ENCODE data around the gene EXOC3L1. TPM values are rescaled to one million over a fixed set of nuclear protein-coding genes. Genes with fewer than 3 reads are reported as not detected.
A peak's percentile ranks its signal among the peaks of the same experiment; 100 is the strongest.

The EXOC3L1 gene
- total and polyA plus RNA-seq, 2 of the 13 experiments (the other 11 are each of a cell fraction or from before 2014, with no cell fraction given): 0.12 TPM; not detected in 1

- no peak for TF ChIP-seq FOXO4 (CRISPR knock-in tag; conservative IDR thresholded peaks at IDR 0.05)
Measured at GRCh38 chr16:67186550-67186950, 3.4 kb downstream of the EXOC3L1 start (continued).

GRCh38 chr16:67185651-67186134 lies 4.2 kb downstream of the EXOC3L1 start:
- no peak overlapping the region for H2AFZ ChIP-seq (ENCODE audit: low read length)
- peak overlapping the region; percentile 96 for H3K4me2 ChIP-seq (ENCODE audit: low read depth, low read length)
- no peak for ATAC-seq
- in situ Hi-C loops (cut with HindIII; ENCODE audit: extremely low pct_ligation_motif_present, low pct_unique_long_range_greater_than_20kb): loop anchor here (5.0 kb wide), 1 partner anchor 208 kb away; no protein-coding TSS in a partner anchor
- no peak overlapping the region for H3K9ac ChIP-seq (ENCODE audit: insufficient read depth, low read depth, low read length)
- H3K36me3 ChIP-seq (replicated peaks in 1 of 2; ENCODE audit: control insufficient read depth in 1 of 2, insufficient read depth in 2 of 2, low read length in 2 of 2): no peaks in the 10 kb centered on the region
- intact Hi-C loops (cut with micrococcal nuclease; ENCODE audit: unreplicated experiment): loop anchor here (1.0 to 5.0 kb wide), 3 partner anchors 42 to 208 kb away; partner anchors contain the start of gene TMEM208
- H3K9me3 ChIP-seq (ENCODE audit: low read length): no peaks in the 10 kb centered on the region
- CTCF ChIA-PET (ENCODE audit: low intra/inter-chr PET ratio, low total read pairs): interaction anchor here (0.9 to 2.7 kb wide), 7 partner anchors 11 to 290 kb away, joined by 3 to 28 read pairs (median 5); no protein-coding TSS in a partner anchor
- no peaks in the 10 kb centered on the region for H3K79me2 ChIP-seq (ENCODE audit: insufficient read depth, low read length)
- FAIRE-seq: no peak
- no peak overlapping the region for H3K27ac ChIP-seq (ENCODE audit: extremely low read length, insufficient read depth, low read length)
- DNase-seq (ENCODE audit: low spot score): no peak
- H3K4me3 ChIP-seq (replicated peaks in 1 of 3; ENCODE audit: insufficient read depth in 1 of 3, low read depth in 2 of 3, low read length in 3 of 3): peak overlapping the region in 2 of 3 experiments; percentile 9 to 82; a peak in 2 of 6 replicates
- H3K4me1 ChIP-seq (ENCODE audit: insufficient read depth, low read length): peaks cover 52% of the 10 kb centered on the region
- POLR2A ChIA-PET: interaction anchor here (1.1 to 2.8 kb wide), 7 partner anchors 12 to 167 kb away, joined by 4 to 18 read pairs (median 6); partner anchors contain the start of genes FHOD1, NOL3 and TMEM208
- no peaks in the 10 kb centered on the region for H4K20me1 ChIP-seq (ENCODE audit: insufficient read depth, low read length)
- H3K27me3 ChIP-seq (ENCODE audit: control insufficient read depth in 1 of 2, insufficient read depth in 2 of 2, low read length in 2 of 2): peaks cover 7 to 10% of the 10 kb centered on the region in 2 experiments; a peak in 2 of 5 replicates
- WGBS (ENCODE audit: low lambda C conversion rate): 2% methylated on average over 12 of the region's 12 CpGs
- no TSS peak for BruUV-seq (replicated peaks)
- TF ChIP-seq ZNF460 (CRISPR knock-in tag; IDR thresholded peaks at IDR 0.05; ENCODE audit: borderline replicate concordance): no peak
- TF ChIP-seq CBX1 (IDR thresholded peaks at IDR 0.05; ENCODE audit: low read depth): peak; percentile 3
- no peak for TF ChIP-seq ZNF44 (CRISPR knock-in tag; IDR thresholded peaks at IDR 0.05)
- TF ChIP-seq ZNF709 (CRISPR knock-in tag; IDR thresholded peaks at IDR 0.05): peak; percentile 49; the same call in 1 of the 2 replicates
- no peak for TF ChIP-seq ZNF572 (CRISPR knock-in tag; IDR thresholded peaks at IDR 0.05)
- peak; percentile 4; the same call in 1 of the 2 replicates for TF ChIP-seq ZSCAN25 (CRISPR knock-in tag; IDR thresholded peaks at IDR 0.05)
- no peak for TF ChIP-seq ZBTB38 (CRISPR knock-in tag; IDR thresholded peaks at IDR 0.05)
- 0 out of 2 replicates have a peak, but pooled peaks have one; percentile 4 for TF ChIP-seq ZNF576 (CRISPR knock-in tag; IDR thresholded peaks at IDR 0.05)
- no peak for TF ChIP-seq MBD4 (IDR thresholded peaks at IDR 0.05; ENCODE audit: borderline replicate concordance, low read length)
- 0 out of 2 replicates have a peak, but pooled peaks have one; percentile 4 for TF ChIP-seq ZBTB46 (CRISPR knock-in tag; IDR thresholded peaks at IDR 0.05; ENCODE audit: borderline replicate concordance)
- TF ChIP-seq ZFP36 (IDR thresholded peaks at IDR 0.05; ENCODE audit: borderline replicate concordance, low read depth, low read length, partially characterized antibody): no peak
- TF ChIP-seq U2AF2 (IDR thresholded peaks at IDR 0.05; ENCODE audit: low read depth, low read length): no peak
- TF ChIP-seq KLF11 (CRISPR knock-in tag; IDR thresholded peaks at IDR 0.05): no peak
- TF ChIP-seq ARID5B (CRISPR knock-in tag; IDR thresholded peaks at IDR 0.05): no peak
- TF ChIP-seq MEF2D (CRISPR knock-in tag; IDR thresholded peaks at IDR 0.05): no peak

All from HepG2 (cell line).